Ishikawa (cell line): Measurements from ENCODE around the gene PDGFC.
A peak's percentile ranks its signal among the peaks of the same experiment; 100 is the strongest.

Experiments
- CEBPB ChIP-seq: IDR thresholded peaks from 2 replicates; pipeline ENCODE4 v1.6.1; 2012
- CREB1 ChIP-seq: IDR thresholded peaks from 2 replicates; pipeline ENCODE4 v1.6.1; 2012; ENCODE audit warnings: low read depth
- EGR1 ChIP-seq: IDR thresholded peaks from 2 replicates; pipeline ENCODE4 v1.6.1; 2012
- EP300 ChIP-seq: IDR thresholded peaks from 2 replicates; pipeline ENCODE4 v1.6.1; 2012; ENCODE audit warnings: borderline replicate concordance
- FOXM1 ChIP-seq: IDR thresholded peaks from 2 replicates; pipeline ENCODE4 v1.6.1; 2012; ENCODE audit warnings: low read depth, borderline replicate concordance
- NFIC ChIP-seq: IDR thresholded peaks from 2 replicates; pipeline ENCODE4 v1.6.1; 2012
- RAD21 ChIP-seq: IDR thresholded peaks from 2 replicates; pipeline ENCODE4 v1.6.1; 2012; ENCODE audit warnings: low read depth
- TAF1 ChIP-seq: IDR thresholded peaks from 2 replicates; pipeline ENCODE4 v1.6.1; 2012; ENCODE audit warnings: low read depth, mild to moderate bottlenecking
- TCF12 ChIP-seq: IDR thresholded peaks from 2 replicates; pipeline ENCODE4 v1.6.1; 2012; ENCODE audit warnings: low read depth
- TEAD4 ChIP-seq: IDR thresholded peaks from 2 replicates; pipeline ENCODE4 v1.6.1; 2012
- YY1 ChIP-seq: IDR thresholded peaks from 2 replicates; pipeline ENCODE4 v1.6.1; 2012; ENCODE audit warnings: low read depth
- ZBTB7A ChIP-seq: IDR thresholded peaks from 2 replicates; pipeline ENCODE4 v1.6.1; 2012; ENCODE audit warnings: low read depth
- TF ChIP-seq, protein P1 (sequence below): IDR thresholded peaks from 2 replicates; pipeline ENCODE4 v1.6.1; 2012
- TF ChIP-seq, protein P2 (sequence below): IDR thresholded peaks from 2 replicates; pipeline ENCODE4 v1.6.1; 2012
- TF ChIP-seq, protein P3 (sequence below): IDR thresholded peaks from 2 replicates; pipeline ENCODE4 v1.6.1; 2012; ENCODE audit warnings: low read depth, mild to moderate bottlenecking

PDGFC gene

DNA sequence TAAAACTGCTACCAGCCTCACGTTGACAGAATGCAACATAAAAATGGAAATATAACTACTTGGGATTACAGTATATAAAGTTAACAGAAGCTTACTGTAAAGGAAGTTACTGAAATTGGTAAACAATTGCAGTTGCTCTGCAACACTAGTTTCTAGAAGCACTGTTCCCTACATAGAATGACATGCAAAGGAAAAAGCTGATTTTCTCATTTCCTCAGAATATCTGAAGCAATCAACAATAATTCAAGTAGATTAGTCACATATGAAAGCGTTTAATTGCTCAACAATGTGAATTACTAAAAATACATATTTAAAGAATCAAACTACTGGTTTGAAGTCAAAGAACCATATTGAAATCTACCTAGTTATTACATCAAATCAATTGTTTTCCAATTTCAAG, 31.8 kb downstream of the PDGFC start:
- TF ChIP-seq NFIC (no peak), CEBPB (no peak), TCF12 (no peak), EP300 (no peak), EGR1 (no peak), FOXM1 (no peak), TAF1 (no peak), YY1 (no peak), CREB1 (no peak), RAD21 (no peak), ZBTB7A (no peak), TEAD4 (no peak)
- TF ChIP-seq, protein P1, sequence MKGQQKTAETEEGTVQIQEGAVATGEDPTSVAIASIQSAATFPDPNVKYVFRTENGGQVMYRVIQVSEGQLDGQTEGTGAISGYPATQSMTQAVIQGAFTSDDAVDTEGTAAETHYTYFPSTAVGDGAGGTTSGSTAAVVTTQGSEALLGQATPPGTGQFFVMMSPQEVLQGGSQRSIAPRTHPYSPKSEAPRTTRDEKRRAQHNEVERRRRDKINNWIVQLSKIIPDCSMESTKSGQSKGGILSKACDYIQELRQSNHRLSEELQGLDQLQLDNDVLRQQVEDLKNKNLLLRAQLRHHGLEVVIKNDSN, result no peak
- TF ChIP-seq, protein P2, sequence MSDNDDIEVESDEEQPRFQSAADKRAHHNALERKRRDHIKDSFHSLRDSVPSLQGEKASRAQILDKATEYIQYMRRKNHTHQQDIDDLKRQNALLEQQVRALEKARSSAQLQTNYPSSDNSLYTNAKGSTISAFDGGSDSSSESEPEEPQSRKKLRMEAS, result no peak
- TF ChIP-seq, protein P3, sequence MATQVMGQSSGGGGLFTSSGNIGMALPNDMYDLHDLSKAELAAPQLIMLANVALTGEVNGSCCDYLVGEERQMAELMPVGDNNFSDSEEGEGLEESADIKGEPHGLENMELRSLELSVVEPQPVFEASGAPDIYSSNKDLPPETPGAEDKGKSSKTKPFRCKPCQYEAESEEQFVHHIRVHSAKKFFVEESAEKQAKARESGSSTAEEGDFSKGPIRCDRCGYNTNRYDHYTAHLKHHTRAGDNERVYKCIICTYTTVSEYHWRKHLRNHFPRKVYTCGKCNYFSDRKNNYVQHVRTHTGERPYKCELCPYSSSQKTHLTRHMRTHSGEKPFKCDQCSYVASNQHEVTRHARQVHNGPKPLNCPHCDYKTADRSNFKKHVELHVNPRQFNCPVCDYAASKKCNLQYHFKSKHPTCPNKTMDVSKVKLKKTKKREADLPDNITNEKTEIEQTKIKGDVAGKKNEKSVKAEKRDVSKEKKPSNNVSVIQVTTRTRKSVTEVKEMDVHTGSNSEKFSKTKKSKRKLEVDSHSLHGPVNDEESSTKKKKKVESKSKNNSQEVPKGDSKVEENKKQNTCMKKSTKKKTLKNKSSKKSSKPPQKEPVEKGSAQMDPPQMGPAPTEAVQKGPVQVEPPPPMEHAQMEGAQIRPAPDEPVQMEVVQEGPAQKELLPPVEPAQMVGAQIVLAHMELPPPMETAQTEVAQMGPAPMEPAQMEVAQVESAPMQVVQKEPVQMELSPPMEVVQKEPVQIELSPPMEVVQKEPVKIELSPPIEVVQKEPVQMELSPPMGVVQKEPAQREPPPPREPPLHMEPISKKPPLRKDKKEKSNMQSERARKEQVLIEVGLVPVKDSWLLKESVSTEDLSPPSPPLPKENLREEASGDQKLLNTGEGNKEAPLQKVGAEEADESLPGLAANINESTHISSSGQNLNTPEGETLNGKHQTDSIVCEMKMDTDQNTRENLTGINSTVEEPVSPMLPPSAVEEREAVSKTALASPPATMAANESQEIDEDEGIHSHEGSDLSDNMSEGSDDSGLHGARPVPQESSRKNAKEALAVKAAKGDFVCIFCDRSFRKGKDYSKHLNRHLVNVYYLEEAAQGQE, result no peak

DNA sequence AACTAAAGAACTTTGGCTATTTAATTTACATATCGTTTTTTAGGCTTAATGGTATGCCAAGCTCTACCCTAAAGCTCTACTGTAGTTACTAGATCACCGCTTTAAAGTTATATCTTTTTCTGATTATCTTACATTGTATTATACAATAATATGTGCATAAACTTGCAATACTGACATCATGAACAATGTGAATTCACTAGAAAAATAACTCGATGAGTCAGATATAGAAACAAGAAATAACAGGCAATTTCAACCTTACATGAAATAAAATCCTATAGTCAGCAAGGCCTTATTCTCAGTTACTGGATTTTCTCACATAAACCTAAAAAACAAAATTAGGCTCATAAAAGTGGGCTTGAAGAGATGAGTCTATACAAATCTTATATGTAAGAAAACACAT, 32.5 kb downstream of the PDGFC start:
- TF ChIP-seq, protein P1, result no peak
- TF ChIP-seq, protein P3, result no peak
- TF ChIP-seq RAD21 (no peak), ZBTB7A (no peak), TEAD4 (no peak), CEBPB (no peak), CREB1 (no peak), EP300 (no peak), TAF1 (no peak), FOXM1 (no peak), TCF12 (no peak), EGR1 (no peak), NFIC (no peak)
- TF ChIP-seq, protein P2, result no peak

DNA sequence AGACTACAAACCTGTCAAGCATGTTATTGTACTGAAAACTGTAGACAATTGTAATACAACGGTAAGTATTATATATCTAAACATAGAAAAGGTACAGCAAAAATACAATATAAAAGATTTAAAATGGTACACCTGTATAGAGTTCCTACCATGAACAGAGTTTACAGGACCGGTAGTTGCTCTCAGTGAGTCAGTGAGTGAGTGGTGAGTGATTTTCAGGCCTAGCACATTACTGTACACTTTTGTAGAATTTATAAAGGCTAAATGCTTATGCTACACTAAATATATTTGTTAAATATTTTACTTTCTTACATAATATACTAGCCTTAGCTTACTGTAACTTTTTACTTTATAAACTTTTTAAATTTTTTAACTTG, 37.4 kb downstream of the PDGFC start:
- peak; percentile 8; the same call in 1 of the 2 replicates for TF ChIP-seq EP300
- TF ChIP-seq, protein P1, result no peak

DNA sequence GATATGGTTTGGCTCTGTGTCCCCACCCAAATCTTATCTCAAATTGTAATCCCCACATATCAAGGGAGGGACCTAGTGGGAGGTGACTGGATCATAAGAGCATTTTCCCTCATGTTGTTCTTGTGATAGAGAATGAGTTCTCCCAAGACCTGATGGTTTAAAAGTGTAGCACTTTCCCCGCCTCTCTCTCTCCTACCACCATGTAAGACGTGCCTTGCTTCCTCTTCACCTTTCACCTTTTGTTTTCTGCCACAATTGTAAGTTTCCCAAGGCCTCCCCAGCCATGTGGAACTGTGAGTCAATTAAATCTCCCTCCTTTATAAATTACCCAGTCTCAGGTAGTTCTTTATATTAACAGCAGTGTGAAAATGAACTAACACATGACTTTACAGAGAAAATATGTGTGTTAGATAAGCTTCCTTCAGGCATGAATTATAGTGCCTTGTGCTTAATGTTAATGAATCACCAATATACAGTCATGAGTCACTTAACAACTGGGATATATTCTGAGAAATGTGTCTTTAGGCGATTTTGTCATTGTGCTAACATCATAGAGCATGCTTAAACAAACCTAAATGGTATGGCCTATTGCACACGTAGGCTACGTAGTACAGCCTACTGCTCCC, 37.9 kb downstream of the PDGFC start:
- TF ChIP-seq TEAD4 (no peak), RAD21 (no peak), TCF12 (no peak), CEBPB (peak; percentile 16; the same call in 1 of the 2 replicates), EGR1 (no peak), TAF1 (no peak), NFIC (peak; percentile 16; the same call in 1 of the 2 replicates), FOXM1 (peak; percentile 50; the same call in 1 of the 2 replicates), YY1 (no peak), CREB1 (no peak), ZBTB7A (no peak), EP300 (peak; percentile 72)
- TF ChIP-seq, protein P2, result peak; percentile 19; the same call in 1 of the 2 replicates
- TF ChIP-seq, protein P1, result no peak
- TF ChIP-seq, protein P3, result no peak
